Left lung (tissue), 10 donors: Measurements from ENCODE around the gene ZNF860. TPM values are rescaled to one million over a fixed set of nuclear protein-coding genes. Genes with fewer than 3 reads are reported as not detected.
A peak's percentile ranks its signal among the peaks of the same experiment; 100 is the strongest.

Experiments used
- ATAC-seq: fragments of 200-7000 bp; cut with Tn5 transposase; one replicate; pipeline ENCODE4 v1.9.1; 2020; ENCODE audit warnings: moderate library complexity
- DNase-seq, 4 donors: peaks; one replicate each; pipeline ENCODE4 v3.0.0-alpha.2; 2013 to 2020
- H3K27ac ChIP-seq, 2 donors: fragments of 200-600 bp; sonication (generic) in 1 of 2; one replicate each; pipeline versions ENCODE4 v1.5.0 to v1.8.0; 2020 to 2021
- H3K27me3 ChIP-seq, 2 donors: fragments of 200-600 bp; sonication (generic) in 1 of 2; one replicate each; pipeline versions ENCODE4 v1.5.0 to v1.8.0; 2020 to 2021
- H3K36me3 ChIP-seq, 2 donors: fragments of 200-600 bp; sonication (generic) in 1 of 2; one replicate each; pipeline versions ENCODE4 v1.5.0 to v1.8.0; 2020 to 2021
- H3K4me1 ChIP-seq, 2 donors: fragments of 200-600 bp; one replicate each; pipeline ENCODE4 v1.8.0; 2021
- H3K4me3 ChIP-seq, 2 donors: fragments of 200-600 bp; sonication (generic) in 1 of 2; one replicate each; pipeline versions ENCODE4 v1.5.0 to v1.8.0; 2020 to 2021; ENCODE audit warnings: mild to moderate bottlenecking in 1 of 2
- H3K9me3 ChIP-seq, 2 donors: fragments of 200-600 bp; sonication (generic) in 1 of 2; one replicate each; pipeline versions ENCODE4 v1.5.0 to v1.8.0; 2020 to 2021
- intact Hi-C, 2 donors: fragments of 100-400 bp; cut with DNase I; formaldehyde crosslinking; loops; one replicate each; pipeline versions ENCODE4 v1.11.2 to v1.14.2; 2022
- polyA plus RNA-seq, 6 donors: library from polyadenylated mRNA; unstranded; fragments of 120-200 nt; gene quantifications; one replicate each; pipeline ENCODE4 v1.2.1, GENCODE V29; 2013; ENCODE audit not compliant: insufficient read length in 6 of 6
- total RNA-seq, 2 donors: library from RNA; stranded (reverse); fragmentation: NEBNext Ultra II Directional; extraction: Animal tissue kit (Norgen Biotek cat#: 25700); gene quantifications; one replicate each; pipeline ENCODE4 v1.2.1, GENCODE V29; 2021
- TF ChIP-seq, protein P1 (sequence below), 2 donors: fragments of 200-600 bp; sonication (generic) in 1 of 2; IDR thresholded peaks; one replicate each; pipeline versions ENCODE4 v1.5.0 to v1.8.0; 2021; ENCODE audit warnings: antibody characterized with exemption in 2 of 2
- donor health status: DM: no; HTN: yes; CAD: no.
- donor health status: DM: no; HTN: no; CAD: no.

Gene ZNF860
- total and polyA plus RNA-seq, 8 donors, result 1.9 to 15.2 (median 11.0) TPM

GRCh38 chr3:31946484-31947081 lies 35.0 kb upstream of the ZNF860 start:
- no peak for ATAC-seq
- no peak overlapping the region for H3K4me3 ChIP-seq
- no peaks in the 10 kb centered on the region for H3K9me3 ChIP-seq
- TF ChIP-seq, protein P1, sequence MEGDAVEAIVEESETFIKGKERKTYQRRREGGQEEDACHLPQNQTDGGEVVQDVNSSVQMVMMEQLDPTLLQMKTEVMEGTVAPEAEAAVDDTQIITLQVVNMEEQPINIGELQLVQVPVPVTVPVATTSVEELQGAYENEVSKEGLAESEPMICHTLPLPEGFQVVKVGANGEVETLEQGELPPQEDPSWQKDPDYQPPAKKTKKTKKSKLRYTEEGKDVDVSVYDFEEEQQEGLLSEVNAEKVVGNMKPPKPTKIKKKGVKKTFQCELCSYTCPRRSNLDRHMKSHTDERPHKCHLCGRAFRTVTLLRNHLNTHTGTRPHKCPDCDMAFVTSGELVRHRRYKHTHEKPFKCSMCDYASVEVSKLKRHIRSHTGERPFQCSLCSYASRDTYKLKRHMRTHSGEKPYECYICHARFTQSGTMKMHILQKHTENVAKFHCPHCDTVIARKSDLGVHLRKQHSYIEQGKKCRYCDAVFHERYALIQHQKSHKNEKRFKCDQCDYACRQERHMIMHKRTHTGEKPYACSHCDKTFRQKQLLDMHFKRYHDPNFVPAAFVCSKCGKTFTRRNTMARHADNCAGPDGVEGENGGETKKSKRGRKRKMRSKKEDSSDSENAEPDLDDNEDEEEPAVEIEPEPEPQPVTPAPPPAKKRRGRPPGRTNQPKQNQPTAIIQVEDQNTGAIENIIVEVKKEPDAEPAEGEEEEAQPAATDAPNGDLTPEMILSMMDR (IDR thresholded peaks at IDR 0.05), result no peak
- H3K27me3 ChIP-seq, result no peaks in the 10 kb centered on the region
- DNase-seq, result no peak
- no peaks in the 10 kb centered on the region for H3K36me3 ChIP-seq
- H3K4me1 ChIP-seq, result peaks cover 0 to under 1% of the 10 kb centered on the region in 2 donors
- intact Hi-C loops, result no loop called here
- no peak overlapping the region for H3K27ac ChIP-seq

- TF ChIP-seq, protein P1 (IDR thresholded peaks at IDR 0.05), result no peak
- ATAC-seq, result no peak
- H3K36me3 ChIP-seq, result no peaks in the 10 kb centered on the region
- no peaks in the 10 kb centered on the region for H3K9me3 ChIP-seq
- no peaks in the 10 kb centered on the region for H3K4me1 ChIP-seq
- no peak overlapping the region for H3K4me3 ChIP-seq
- H3K27me3 ChIP-seq, result no peaks in the 10 kb centered on the region
- DNase-seq, result no peak
- intact Hi-C loops, result no loop called here
- no peak overlapping the region for H3K27ac ChIP-seq
Observed at GRCh38 chr3:31947162-31947561, 34.4 kb upstream of the ZNF860 start.

- H3K36me3 ChIP-seq, result no peaks in the 10 kb centered on the region
- H3K27me3 ChIP-seq, result no peaks in the 10 kb centered on the region
- H3K4me3 ChIP-seq, result no peak overlapping the region
- DNase-seq, result no peak
- intact Hi-C loops, result no loop called here
- ATAC-seq, result peak; percentile 31
- no peak overlapping the region for H3K27ac ChIP-seq
- H3K9me3 ChIP-seq, result no peaks in the 10 kb centered on the region
- no peaks in the 10 kb centered on the region for H3K4me1 ChIP-seq
- TF ChIP-seq, protein P1 (IDR thresholded peaks at IDR 0.05), result no peak
Observed at GRCh38 chr3:31947671-31948091, 33.9 kb upstream of the ZNF860 start.

- Histone ChIP-seq H3K27me3 (no peaks in the 10 kb centered on the region), H3K27ac (no peak overlapping the region), H3K4me1 (no peaks in the 10 kb centered on the region), H3K36me3 (no peaks in the 10 kb centered on the region), H3K9me3 (no peaks in the 10 kb centered on the region), H3K4me3 (no peak overlapping the region)
- TF ChIP-seq, protein P1 (IDR thresholded peaks at IDR 0.05), result no peak
- no peak for ATAC-seq
- DNase-seq, result no peak
- intact Hi-C loops, result no loop called here
Observed at GRCh38 chr3:31948280-31948679, 33.3 kb upstream of the ZNF860 start.

DNA sequence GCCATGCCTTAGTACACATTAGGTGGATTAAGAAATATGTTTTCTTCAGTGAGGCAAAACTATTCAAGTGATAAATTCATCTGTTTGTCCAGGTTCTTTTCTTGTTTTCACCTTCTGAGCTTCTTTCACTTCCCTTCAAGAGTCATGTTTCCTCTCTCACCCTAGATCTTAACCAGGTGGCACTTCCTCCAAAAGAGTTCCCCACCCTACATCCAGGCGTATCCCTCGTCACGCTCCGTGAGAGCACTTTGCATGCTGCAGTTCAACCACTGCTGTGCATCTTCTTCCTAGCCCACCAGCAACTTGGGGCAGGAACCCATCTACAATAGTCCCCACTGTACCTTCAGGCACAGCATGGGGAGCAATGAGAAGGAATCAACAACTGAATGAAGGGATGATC lies 29.3 kb upstream of the ZNF860 start:
- TF ChIP-seq, protein P1 (IDR thresholded peaks at IDR 0.05), result no peak
- no peak for ATAC-seq
- H3K27me3 ChIP-seq, result no peaks in the 10 kb centered on the region
- no peak for DNase-seq
- no peaks in the 10 kb centered on the region for H3K36me3 ChIP-seq
- H3K9me3 ChIP-seq, result peaks cover 0 to 10% of the 10 kb centered on the region in 2 donors
- no peak overlapping the region for H3K4me3 ChIP-seq
- no peaks in the 10 kb centered on the region for H3K4me1 ChIP-seq
- no peak overlapping the region for H3K27ac ChIP-seq
- intact Hi-C loops, result no loop called here
